NB4 (cell line): Measurements from ENCODE around the gene LAMC2.

ENCODE experiments used
- CTCF ChIP-seq: IDR thresholded peaks from one replicate; pipeline ENCODE4 v1.5.1; 2012; ENCODE audit warnings: low read depth, low read length
- MAX ChIP-seq: IDR thresholded peaks from 2 replicates; pipeline ENCODE4 v1.6.1; 2011; ENCODE audit warnings: low read depth, low read length

GRCh38 chr1:183219616-183220009 is 33.5 kb downstream of the LAMC2 start:
- TF ChIP-seq CTCF (no peak), MAX (no peak)
